T-helper 1 cell (primary cell): ENCODE data around the gene ZKSCAN8.

ENCODE experiments used
- DNase-seq, 5 donors: peaks; one replicate each; pipeline ENCODE4 v3.0.0-alpha.2; 2012 to 2020

The ZKSCAN8 gene

GRCh38 chr6:28139860-28140543, 1.7 kb upstream of the ZKSCAN8 start:
- no peak for DNase-seq

GRCh38 chr6:28140616-28141015, 1.1 kb upstream of the ZKSCAN8 start:
- DNase-seq: no peak

- DNase-seq: no peak
These were observed 763 bp downstream of the ZKSCAN8 start for GRCh38 chr6:28142446-28142845.

DNA sequence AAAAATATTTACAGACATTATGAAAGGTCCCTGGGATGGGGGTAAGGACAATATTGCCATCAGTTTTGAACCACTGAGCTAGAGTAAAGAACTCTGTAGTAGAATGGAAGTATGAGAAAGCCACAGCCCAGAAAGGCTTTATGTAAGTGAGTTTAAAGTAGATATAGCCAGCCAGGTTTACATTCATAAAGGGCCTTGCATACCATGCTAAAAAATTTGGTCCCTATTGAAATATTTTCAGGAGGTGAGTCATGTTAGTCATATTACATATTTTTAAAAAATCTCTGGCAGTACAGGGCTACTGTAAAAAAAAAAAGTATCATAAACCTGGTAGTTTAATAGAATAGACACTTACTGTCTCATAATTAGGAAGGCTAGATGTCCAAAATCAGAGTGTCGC, 3.5 kb downstream of the ZKSCAN8 start:
- DNase-seq: no peak

DNA sequence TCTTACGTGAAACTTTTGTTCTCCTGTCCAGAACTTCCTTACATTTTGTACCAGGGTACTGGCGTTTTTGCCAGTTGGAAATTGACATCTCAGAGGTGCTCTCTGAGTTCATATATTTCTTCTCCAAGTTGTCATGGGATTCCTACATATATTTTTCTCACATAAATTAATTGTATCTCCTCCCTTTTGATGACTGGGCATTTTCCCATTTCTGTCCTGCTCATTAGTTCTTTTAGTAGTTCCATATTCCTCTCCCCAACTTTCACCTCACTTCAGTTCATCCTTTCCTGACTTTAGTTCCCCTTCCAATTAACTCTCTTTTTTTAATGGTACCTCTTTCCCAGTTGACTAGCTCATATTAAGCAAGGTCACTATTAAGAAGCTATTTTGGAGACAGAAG, 10.8 kb downstream of the ZKSCAN8 start:
- DNase-seq: no peak

DNA sequence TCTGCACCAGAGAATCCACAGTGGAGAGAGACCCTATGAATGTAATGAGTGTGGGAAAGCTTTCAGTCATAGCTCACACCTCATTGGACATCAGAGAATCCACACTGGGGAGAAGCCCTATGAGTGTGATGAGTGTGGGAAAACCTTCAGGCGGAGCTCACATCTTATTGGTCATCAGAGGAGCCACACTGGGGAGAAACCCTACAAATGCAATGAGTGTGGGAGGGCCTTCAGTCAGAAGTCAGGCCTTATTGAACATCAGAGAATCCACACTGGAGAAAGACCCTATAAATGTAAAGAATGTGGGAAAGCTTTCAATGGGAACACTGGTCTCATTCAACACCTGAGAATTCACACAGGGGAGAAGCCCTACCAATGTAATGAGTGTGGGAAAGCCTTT, 11.9 kb downstream of the ZKSCAN8 start:
- DNase-seq: no peak

DNA sequence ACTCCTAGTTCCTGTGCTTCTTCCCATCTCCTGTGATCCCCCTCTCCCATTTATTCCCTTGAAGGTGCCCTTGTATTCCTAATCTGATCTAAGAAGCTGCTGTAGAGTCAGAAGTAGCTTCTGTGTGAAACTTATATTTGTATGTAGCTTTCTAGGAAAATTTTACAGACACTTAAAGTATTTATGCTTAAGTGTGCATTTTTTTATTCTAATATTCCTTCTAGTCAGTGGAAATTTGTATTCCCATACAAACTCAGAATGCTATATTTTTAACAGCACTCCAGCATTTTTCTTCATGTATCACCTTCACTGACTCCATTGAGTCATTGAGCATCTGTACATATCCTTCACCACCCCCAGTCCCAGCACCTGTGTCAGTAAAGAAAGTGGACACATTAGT, 12.7 kb downstream of the ZKSCAN8 start:
- no peak for DNase-seq

DNA sequence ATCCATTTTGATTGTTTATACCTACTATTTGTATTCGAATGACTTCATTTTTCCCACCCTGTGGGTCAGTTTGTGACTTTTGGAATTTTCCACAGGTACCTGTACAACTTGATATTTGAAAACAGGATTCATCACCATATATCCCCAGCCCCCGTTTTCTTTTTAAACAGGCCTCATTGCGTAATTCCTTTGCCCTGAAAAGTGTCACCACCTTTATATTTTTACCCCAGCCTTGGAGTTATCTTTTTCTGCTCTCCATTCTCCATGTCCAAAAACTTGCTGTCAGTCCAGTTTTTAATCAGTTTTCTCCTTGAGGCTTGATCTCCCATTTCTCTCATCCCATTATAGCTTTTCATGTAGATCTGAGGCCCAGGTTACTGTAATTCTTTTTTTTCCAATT, 16.6 kb downstream of the ZKSCAN8 start:
- DNase-seq: no peak

GRCh38 chr6:28159029-28159607, 17.4 kb downstream of the ZKSCAN8 start:
- no peak for DNase-seq

GRCh38 chr6:28160233-28160632, 18.6 kb downstream of the ZKSCAN8 start:
- no peak for DNase-seq

GRCh38 chr6:28161410-28162079, 19.9 kb downstream of the ZKSCAN8 start:
- DNase-seq: peak; percentile 47 to 82 (median 66)

DNA sequence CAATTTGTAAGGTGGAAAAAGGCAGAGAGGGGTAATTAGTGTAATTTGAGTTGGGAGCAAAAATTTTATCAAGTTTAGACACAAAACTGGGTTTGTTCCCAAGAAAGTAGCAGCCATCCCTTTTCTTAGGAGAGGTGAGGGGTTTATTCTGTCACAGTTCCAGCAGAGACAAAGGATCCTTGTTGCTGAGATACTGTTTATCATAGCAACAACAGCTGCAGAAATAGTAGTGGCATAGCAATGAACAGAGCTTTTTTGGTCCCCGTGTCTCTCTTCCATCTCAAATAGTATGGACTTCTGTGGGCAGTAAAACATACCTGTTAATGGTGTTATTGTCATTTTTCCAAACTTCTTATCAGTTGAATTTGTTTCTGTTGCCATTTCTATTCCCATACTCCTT, 23.9 kb downstream of the ZKSCAN8 start:
- no peak for DNase-seq

DNA sequence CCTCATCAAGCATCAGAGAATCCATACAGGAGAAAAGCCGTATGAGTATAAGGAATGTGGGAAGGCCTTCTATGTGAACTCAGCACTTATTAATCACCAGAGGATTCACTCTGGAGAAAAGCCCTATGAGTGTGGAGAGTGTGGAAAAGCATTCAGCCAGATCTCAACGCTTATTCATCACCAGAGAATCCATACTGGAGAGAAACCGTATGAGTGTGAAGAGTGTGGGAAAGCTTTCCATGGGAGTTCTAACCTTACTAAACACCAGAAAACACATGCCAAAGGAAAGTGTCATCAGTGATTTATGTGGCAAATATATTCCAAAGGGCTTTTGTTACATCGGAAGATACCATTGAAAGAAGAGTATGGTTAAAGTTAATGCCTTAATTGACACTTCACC, 25.4 kb downstream of the ZKSCAN8 start:
- no peak for DNase-seq

DNA sequence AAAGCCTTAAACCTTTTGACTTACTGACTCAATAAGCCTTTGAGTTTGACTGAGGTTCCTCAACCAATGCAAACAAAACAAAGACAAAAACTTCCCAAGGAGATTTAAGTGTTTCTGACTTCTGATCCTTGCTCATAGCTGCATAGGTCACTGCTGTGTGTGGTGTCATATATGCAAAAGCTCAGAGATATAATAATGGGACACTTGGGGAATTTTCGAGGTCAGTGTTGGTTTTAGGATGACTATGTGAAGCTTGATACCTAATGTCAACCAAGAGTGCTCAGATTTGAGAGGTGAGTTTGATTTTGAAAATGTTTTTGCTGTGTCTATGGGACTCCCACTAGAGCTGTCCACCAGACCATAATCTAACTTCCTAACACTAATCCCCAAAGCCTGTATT, 26.2 kb downstream of the ZKSCAN8 start:
- DNase-seq: no peak

- DNase-seq: no peak
These were observed 29.6 kb downstream of the ZKSCAN8 start for GRCh38 chr6:28171271-28171670.

- no peak for DNase-seq
These were observed 30.3 kb downstream of the ZKSCAN8 start for GRCh38 chr6:28172006-28172405.

GRCh38 chr6:28176373-28176772, 34.7 kb downstream of the ZKSCAN8 start:
- DNase-seq: no peak

- no peak for DNase-seq
These were observed 40.6 kb downstream of the ZKSCAN8 start for GRCh38 chr6:28182255-28182654.

GRCh38 chr6:28188111-28188979, 46.7 kb downstream of the ZKSCAN8 start:
- DNase-seq: no peak

GRCh38 chr6:28200020-28200419, 58.3 kb downstream of the ZKSCAN8 start:
- DNase-seq: no peak

- DNase-seq: no peak
These were observed 61.5 kb downstream of the ZKSCAN8 start for GRCh38 chr6:28203201-28203600.

- DNase-seq: no peak
These were observed 64.2 kb downstream of the ZKSCAN8 start for GRCh38 chr6:28205879-28206278.

DNA sequence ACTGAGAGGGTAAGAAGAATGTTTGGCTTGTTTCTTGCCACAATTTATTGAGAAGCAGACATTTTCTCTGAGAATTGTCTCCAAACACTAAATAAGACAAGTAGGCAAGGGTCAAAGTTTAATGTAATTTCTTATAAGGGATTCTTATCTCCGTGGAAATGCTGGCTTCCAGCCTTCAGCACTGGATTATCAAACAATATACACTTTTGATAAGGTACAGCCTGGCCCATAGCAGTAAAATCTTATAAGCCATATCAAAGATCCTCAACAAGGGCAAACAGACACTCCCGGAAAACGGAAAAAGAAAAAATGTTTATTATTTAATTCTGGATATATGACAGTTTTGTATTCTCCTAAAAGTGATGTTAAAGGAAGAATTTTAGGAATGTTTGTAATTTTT, 64.8 kb downstream of the ZKSCAN8 start:
- no peak for DNase-seq
